Measurements from ENCODE around the gene MAPK7. TPM values are rescaled to one million over a fixed set of nuclear protein-coding genes. Genes with fewer than 3 reads are reported as not detected.
A peak's percentile ranks its signal among the peaks of the same experiment; 100 is the strongest.

Gene MAPK7
- total and polyA plus RNA-seq, 2 of the 4 experiments (the other 2 are of a cell fraction), result 9.7 to 25.4 TPM

GRCh38 chr17:19329839-19330238 is 48.5 kb upstream of the MAPK7 start:
- H3K79me1 ChIP-seq (ENCODE audit: low read depth in 1 of 2, low read length in 2 of 2), result peaks cover 0 to 37% of the 10 kb centered on the region in 2 experiments; a peak in 2 of 4 replicates
- no peak overlapping the region for H3K4me2 ChIP-seq (ENCODE audit: low read depth, low read length)
- peaks cover 35% of the 10 kb centered on the region for H3K4me1 ChIP-seq (ENCODE audit: control insufficient read depth, insufficient read depth, low read length)
- peak overlapping the region; percentile 30 for H2AK9ac ChIP-seq (replicated peaks; ENCODE audit: low read depth, low read length, poor library complexity)
- peak overlapping the region; percentile 42; the same call in 1 of the 2 replicates for H3K14ac ChIP-seq (replicated peaks; ENCODE audit: low read depth, low read length)
- intact Hi-C loops (cut with micrococcal nuclease), result no loop called here
- H2BK5ac ChIP-seq (ENCODE audit: low read depth, low read length, poor library complexity, severe bottlenecking), result peak overlapping the region; percentile 50
- H3K36me3 ChIP-seq (ENCODE audit: control insufficient read depth, insufficient read depth, low read length), result peaks cover 14% of the 10 kb centered on the region; the same call in 1 of the 2 replicates
- no peak overlapping the region for H3K18ac ChIP-seq (ENCODE audit: low read depth, low read length)
- H3K9ac ChIP-seq (ENCODE audit: low read depth, low read length), result no peak overlapping the region
- POLR2A ChIA-PET (ENCODE audit: unreplicated experiment), result no interaction called here
- no peak overlapping the region for H2AFZ ChIP-seq (replicated peaks; ENCODE audit: low read length, poor library complexity)
- DNase-seq (no peak), ATAC-seq (ENCODE audit: low read depth) (no peak)
- peak overlapping the region; percentile 67; the same call in 1 of the 3 replicates for H2BK15ac ChIP-seq (ENCODE audit: low read depth, low read length)
- no peak for TF ChIP-seq RAD21 (IDR thresholded peaks at IDR 0.05; ENCODE audit: low read length)
- no peak for TF ChIP-seq BHLHE40 (IDR thresholded peaks at IDR 0.05; ENCODE audit: low read depth, low read length)
- TF ChIP-seq MAZ (IDR thresholded peaks at IDR 0.05; ENCODE audit: borderline replicate concordance, low read depth, low read length), result no peak
- TF ChIP-seq FOS (IDR thresholded peaks at IDR 0.05; ENCODE audit: low read depth, low read length), result no peak
- no peak for TF ChIP-seq USF2 (IDR thresholded peaks at IDR 0.05; ENCODE audit: low read depth, low read length)
- TF ChIP-seq RFX5 (IDR thresholded peaks at IDR 0.05; ENCODE audit: low read depth, low read length), result no peak
- no peak for TF ChIP-seq SMC3 (IDR thresholded peaks at IDR 0.05; ENCODE audit: low read depth, low read length)
- TF ChIP-seq CHD1 (IDR thresholded peaks at IDR 0.05; ENCODE audit: low read depth, low read length), result no peak
- no peak for TF ChIP-seq CTCF (conservative IDR thresholded peaks at IDR 0.05; ENCODE audit: low read depth, low read length)
- no peak for TF ChIP-seq POLR2A (IDR thresholded peaks at IDR 0.05; ENCODE audit: low read depth, low read length)
- H4K8ac ChIP-seq (ENCODE audit: low read depth in 2 of 2, low read length in 2 of 2), result peak overlapping the region in 1 of 2 experiments; percentile 50; a peak in 1 of 4 replicates
- H4K20me1 ChIP-seq (ENCODE audit: insufficient read depth, low read length), result peaks cover 4% of the 10 kb centered on the region; the same call in 1 of the 2 replicates
- no peaks in the 10 kb centered on the region for H3K9me3 ChIP-seq (ENCODE audit: control insufficient read depth, insufficient read depth, low read length)
- in situ Hi-C loops (cut with MboI; ENCODE audit: low sequenced_read_pairs), result no loop called here
- BruUV-seq (replicated peaks), result no TSS peak
- peak overlapping the region; percentile 74 for H4K91ac ChIP-seq (ENCODE audit: insufficient read depth, low read depth, low read length)
- H2BK120ac ChIP-seq (ENCODE audit: low read depth, low read length), result peak overlapping the region; percentile 75
- H3K27ac ChIP-seq (ENCODE audit: insufficient read depth, low read length), result no peak overlapping the region
- CTCF ChIA-PET, result interaction anchor here (1.6 kb wide), 1 partner anchor 17 kb away, joined by 4 read pairs; no protein-coding TSS in a partner anchor
- peak overlapping the region; percentile 90 for H3K4ac ChIP-seq (ENCODE audit: low read depth, low read length)
- WGBS, 2 experiments (ENCODE audit: extremely low coverage in 2 of 2, insufficient read length in 1 of 2), result no CpG with 5 or more reads among the region's 2 CpGs
- H3K23ac ChIP-seq (ENCODE audit: low read depth, low read length), result peak overlapping the region; percentile 45; the same call in 1 of the 2 replicates
- dilution Hi-C loops (cut with HindIII; ENCODE audit: low sequenced_read_pairs, unreplicated experiment), result no loop called here
- peaks cover 41% of the 10 kb centered on the region for H3K9me1 ChIP-seq (ENCODE audit: insufficient read depth, low read length)
- no peak overlapping the region; the same call in 1 of the 2 replicates for H3K56ac ChIP-seq (ENCODE audit: extremely low read depth, insufficient read depth, low read length)
- H3K27me3 ChIP-seq (ENCODE audit: control insufficient read depth, insufficient read depth, low read length), result no peaks in the 10 kb centered on the region
- peak overlapping the region; percentile 51; the same call in 1 of the 2 replicates for H4K5ac ChIP-seq (ENCODE audit: low read depth, low read length)
- H2AK5ac ChIP-seq (ENCODE audit: low read depth, low read length), result peak overlapping the region; percentile 95
- peak overlapping the region; percentile 83 for H2BK20ac ChIP-seq (ENCODE audit: low read depth, low read length)
- H3K4me3 ChIP-seq (ENCODE audit: insufficient read depth, low read depth, low read length), result no peak overlapping the region

Measured in IMR-90 (cell line).